Liver (tissue), 9 donors: ENCODE data around the gene CFDP1. TPM values are rescaled to one million over a fixed set of nuclear protein-coding genes. Genes with fewer than 3 reads are reported as not detected.

Experiments used
- DNase-seq: peaks from one replicate; pipeline ENCODE4 v3.0.0-alpha.2; 2017; ENCODE audit warnings: low spot score
- H3K27ac ChIP-seq, 2 donors: one replicate each; pipeline ENCODE4 v1.7.0; 2013; ENCODE audit warnings: inconsistent platforms in 2 of 2, low read length in 2 of 2, control low read depth in 1 of 2, low read depth in 1 of 2, mild to moderate bottlenecking in 1 of 2
- H3K27me3 ChIP-seq, 4 donors: one replicate each; pipeline versions ENCODE4 v1.6.1 to v1.7.0; 2013; ENCODE audit warnings: low read length in 3 of 4, inconsistent platforms in 1 of 4, mild to moderate bottlenecking in 1 of 4, moderate library complexity in 1 of 4; ENCODE audit not compliant: control insufficient read depth in 4 of 4, insufficient read depth in 4 of 4
- H3K36me3 ChIP-seq, 4 donors: one replicate each; pipeline versions ENCODE4 v1.6.1 to v1.7.0; 2013; ENCODE audit warnings: low read length in 3 of 4, mild to moderate bottlenecking in 3 of 4, low read depth in 1 of 4, moderate library complexity in 1 of 4; ENCODE audit not compliant: control insufficient read depth in 4 of 4, insufficient read depth in 3 of 4
- H3K4me1 ChIP-seq, 4 donors: one replicate each; pipeline versions ENCODE4 v1.6.1 to v1.7.0; 2013; ENCODE audit warnings: low read length in 3 of 4, mild to moderate bottlenecking in 3 of 4, moderate library complexity in 1 of 4; ENCODE audit not compliant: control insufficient read depth in 4 of 4, insufficient read depth in 4 of 4
- H3K4me3 ChIP-seq, 3 donors: one replicate each; pipeline versions ENCODE4 v1.6.1 to v1.7.0; 2013; ENCODE audit warnings: low read length in 3 of 3, control low read depth in 1 of 3, low read depth in 1 of 3, mild to moderate bottlenecking in 1 of 3
- H3K9ac ChIP-seq, 2 donors: one replicate each; pipeline ENCODE4 v1.7.0; 2013; ENCODE audit warnings: low read length in 2 of 2, mild to moderate bottlenecking in 2 of 2, moderate library complexity in 2 of 2, control low read depth in 1 of 2, low read depth in 1 of 2
- H3K9me3 ChIP-seq, 4 donors: one replicate each; pipeline versions ENCODE4 v1.6.1 to v1.7.0; 2013; ENCODE audit warnings: low read length in 3 of 4; ENCODE audit not compliant: control insufficient read depth in 4 of 4
- EGR1 ChIP-seq, 2 donors: IDR thresholded peaks; 2 replicates each; pipeline ENCODE4 v1.6.1; 2016 to 2018; ENCODE audit warnings: antibody characterized with exemption in 2 of 2, low read depth in 2 of 2
- FOXA2 ChIP-seq: IDR thresholded peaks from 2 replicates; pipeline ENCODE4 v1.6.1; 2016; ENCODE audit warnings: antibody characterized with exemption
- GABPA ChIP-seq, 2 donors: IDR thresholded peaks in 1 of 2; conservative IDR thresholded peaks in 1 of 2; 2 replicates each; pipeline ENCODE4 v1.6.1; 2016; ENCODE audit warnings: antibody characterized with exemption in 2 of 2, mild to moderate bottlenecking in 1 of 2, moderate library complexity in 1 of 2
- HNF4G ChIP-seq: IDR thresholded peaks from 2 replicates; pipeline ENCODE4 v1.6.1; 2016; ENCODE audit warnings: antibody characterized with exemption
- JUND ChIP-seq, 2 donors: IDR thresholded peaks; 2 replicates each; pipeline ENCODE4 v1.6.1; 2016; ENCODE audit warnings: antibody characterized with exemption in 2 of 2
- MAX ChIP-seq: IDR thresholded peaks from 2 replicates; pipeline ENCODE4 v1.6.1; 2016; ENCODE audit warnings: antibody characterized with exemption
- NR2F2 ChIP-seq: IDR thresholded peaks from 2 replicates; pipeline ENCODE4 v1.6.1; 2016; ENCODE audit warnings: antibody characterized with exemption
- REST ChIP-seq: IDR thresholded peaks from 2 replicates; pipeline ENCODE4 v1.6.1; 2016; ENCODE audit warnings: antibody characterized with exemption, mild to moderate bottlenecking
- RXRA ChIP-seq, 2 donors: IDR thresholded peaks; 2 replicates each; pipeline ENCODE4 v1.6.1; 2017 to 2018; ENCODE audit warnings: antibody characterized with exemption in 2 of 2, mild to moderate bottlenecking in 1 of 2
- SP1 ChIP-seq: IDR thresholded peaks from 2 replicates; pipeline ENCODE4 v1.6.1; 2018; ENCODE audit warnings: antibody characterized with exemption, mild to moderate bottlenecking
- TAF1 ChIP-seq: conservative IDR thresholded peaks from 2 replicates; pipeline ENCODE4 v1.6.1; 2016; ENCODE audit warnings: antibody characterized with exemption, mild to moderate bottlenecking
- WGBS: extraction: QIAGEN DNeasy Blood & Tissue Kit; methylation state at CpG from one replicate; pipeline ENCODE4 v1.1.7; 2013; 5-methylcytosine and 5-hydroxymethylcytosine counted together
- polyA plus RNA-seq, 2 donors: library from polyadenylated mRNA; stranded (reverse) in 1 of 2; unstranded in 1 of 2; fragments of 200-250 nt in 1 of 2; fragments of >200 nt in 1 of 2; fragmentation: Nextera tagmentation in 1 of 2; extraction: Ambion mirVana in 1 of 2; gene quantifications; one replicate each; pipeline versions ENCODE4 v1.2.1 to v1.2.3, GENCODE V29; 2013 to 2015
- total RNA-seq, 2 donors: library from RNA; depleted of rRNA; stranded (reverse); fragments of >200 nt; gene quantifications; one replicate each; pipeline ENCODE4 v1.2.3, GENCODE V29; 2014
- TF ChIP-seq, protein P1 (sequence below): fragments of 150-350 bp; IDR thresholded peaks from 2 replicates; pipeline ENCODE4 v1.5.1; 2017; ENCODE audit warnings: improper control_type of control experiment, low read depth, low read length; ENCODE audit not compliant: missing input control
- TF ChIP-seq, protein P2 (sequence below): IDR thresholded peaks from 2 replicates; pipeline ENCODE4 v1.6.1; 2016; ENCODE audit warnings: antibody characterized with exemption
- donor health status: healthy.
- donor health status: healthy.
- donor health status: healthy.
- donor health status: healthy.
- donor health status: healthy.

Gene CFDP1
- total and polyA plus RNA-seq, 4 donors = 20.5 to 49.2 (median 33.9) TPM

- TF ChIP-seq, protein P1, sequence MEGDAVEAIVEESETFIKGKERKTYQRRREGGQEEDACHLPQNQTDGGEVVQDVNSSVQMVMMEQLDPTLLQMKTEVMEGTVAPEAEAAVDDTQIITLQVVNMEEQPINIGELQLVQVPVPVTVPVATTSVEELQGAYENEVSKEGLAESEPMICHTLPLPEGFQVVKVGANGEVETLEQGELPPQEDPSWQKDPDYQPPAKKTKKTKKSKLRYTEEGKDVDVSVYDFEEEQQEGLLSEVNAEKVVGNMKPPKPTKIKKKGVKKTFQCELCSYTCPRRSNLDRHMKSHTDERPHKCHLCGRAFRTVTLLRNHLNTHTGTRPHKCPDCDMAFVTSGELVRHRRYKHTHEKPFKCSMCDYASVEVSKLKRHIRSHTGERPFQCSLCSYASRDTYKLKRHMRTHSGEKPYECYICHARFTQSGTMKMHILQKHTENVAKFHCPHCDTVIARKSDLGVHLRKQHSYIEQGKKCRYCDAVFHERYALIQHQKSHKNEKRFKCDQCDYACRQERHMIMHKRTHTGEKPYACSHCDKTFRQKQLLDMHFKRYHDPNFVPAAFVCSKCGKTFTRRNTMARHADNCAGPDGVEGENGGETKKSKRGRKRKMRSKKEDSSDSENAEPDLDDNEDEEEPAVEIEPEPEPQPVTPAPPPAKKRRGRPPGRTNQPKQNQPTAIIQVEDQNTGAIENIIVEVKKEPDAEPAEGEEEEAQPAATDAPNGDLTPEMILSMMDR = no peak
Measured at GRCh38 chr16:75354170-75354569, 79.1 kb downstream of the CFDP1 start (continued).

- Histone ChIP-seq H3K27me3 (no peaks in the 10 kb centered on the region), H3K9ac (no peak overlapping the region), H3K4me3 (no peak overlapping the region), H3K27ac (no peak overlapping the region), H3K4me1 (no peaks in the 10 kb centered on the region), H3K9me3 (no peaks in the 10 kb centered on the region), H3K36me3 (peaks cover 0 to 4% (median 0%) of the 10 kb centered on the region in 4 donors)
- DNase-seq = no peak
- no peak for TF ChIP-seq REST
- TF ChIP-seq TAF1 = no peak
- TF ChIP-seq, protein P1 = no peak
Measured at GRCh38 chr16:75351183-75351582, 82.1 kb downstream of the CFDP1 start.

DNA sequence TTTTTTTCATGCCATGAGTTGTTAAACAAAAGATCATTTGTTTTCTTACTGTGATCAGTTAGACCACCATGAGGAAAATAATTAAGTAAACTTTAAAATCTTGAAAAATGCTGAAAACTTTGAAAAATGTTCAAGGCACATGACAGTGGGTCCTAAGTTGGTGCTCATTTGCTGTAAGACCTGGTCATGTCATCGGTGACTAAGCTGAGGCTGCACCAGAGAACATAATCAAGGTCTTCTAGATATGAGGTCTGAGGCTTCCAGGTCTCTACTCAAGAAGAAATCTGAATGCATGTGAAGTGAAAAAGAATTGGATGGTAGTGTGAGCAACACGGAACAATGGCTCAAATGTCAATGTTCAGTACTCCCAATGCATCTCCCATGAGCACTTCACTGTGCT, 87.6 kb downstream of the CFDP1 start:
- Histone ChIP-seq H3K27ac (no peak overlapping the region), H3K4me3 (no peak overlapping the region), H3K9ac (no peak overlapping the region), H3K4me1 (peaks cover 2 to 20% (median 6%) of the 10 kb centered on the region in 4 donors), H3K36me3 (peaks cover 0 to 5% (median 0%) of the 10 kb centered on the region in 4 donors), H3K27me3 (no peaks in the 10 kb centered on the region), H3K9me3 (no peaks in the 10 kb centered on the region)
- 99% methylated on average over 2 of the region's 2 CpGs for WGBS
- DNase-seq = no peak
- TF ChIP-seq MAX = no peak
- TF ChIP-seq, protein P2, sequence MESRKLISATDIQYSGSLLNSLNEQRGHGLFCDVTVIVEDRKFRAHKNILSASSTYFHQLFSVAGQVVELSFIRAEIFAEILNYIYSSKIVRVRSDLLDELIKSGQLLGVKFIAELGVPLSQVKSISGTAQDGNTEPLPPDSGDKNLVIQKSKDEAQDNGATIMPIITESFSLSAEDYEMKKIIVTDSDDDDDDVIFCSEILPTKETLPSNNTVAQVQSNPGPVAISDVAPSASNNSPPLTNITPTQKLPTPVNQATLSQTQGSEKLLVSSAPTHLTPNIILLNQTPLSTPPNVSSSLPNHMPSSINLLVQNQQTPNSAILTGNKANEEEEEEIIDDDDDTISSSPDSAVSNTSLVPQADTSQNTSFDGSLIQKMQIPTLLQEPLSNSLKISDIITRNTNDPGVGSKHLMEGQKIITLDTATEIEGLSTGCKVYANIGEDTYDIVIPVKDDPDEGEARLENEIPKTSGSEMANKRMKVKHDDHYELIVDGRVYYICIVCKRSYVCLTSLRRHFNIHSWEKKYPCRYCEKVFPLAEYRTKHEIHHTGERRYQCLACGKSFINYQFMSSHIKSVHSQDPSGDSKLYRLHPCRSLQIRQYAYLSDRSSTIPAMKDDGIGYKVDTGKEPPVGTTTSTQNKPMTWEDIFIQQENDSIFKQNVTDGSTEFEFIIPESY = no peak
- TF ChIP-seq JUND (IDR thresholded peaks at IDR 0.05) = no peak
- TF ChIP-seq, protein P1 = no peak
- no peak for TF ChIP-seq NR2F2
- no peak for TF ChIP-seq HNF4G
- no peak for TF ChIP-seq GABPA (IDR thresholded peaks at IDR 0.05 in 1 of 2, conservative IDR thresholded peaks at IDR 0.05 in 1 of 2)
- TF ChIP-seq SP1 = no peak
- TF ChIP-seq RXRA (IDR thresholded peaks at IDR 0.05) = no peak
- no peak for TF ChIP-seq REST
- no peak for TF ChIP-seq FOXA2
- TF ChIP-seq TAF1 = no peak
- no peak for TF ChIP-seq EGR1 (IDR thresholded peaks at IDR 0.05; ENCODE audit: low read depth in 2 of 2)
